Ishikawa (cell line): Measurements from ENCODE around the gene PPP1R18.

Experiments
- CEBPB ChIP-seq: IDR thresholded peaks from 2 replicates; pipeline ENCODE4 v1.6.1; 2012
- CREB1 ChIP-seq: IDR thresholded peaks from 2 replicates; pipeline ENCODE4 v1.6.1; 2012; ENCODE audit warnings: low read depth
- EGR1 ChIP-seq: IDR thresholded peaks from 2 replicates; pipeline ENCODE4 v1.6.1; 2012
- EP300 ChIP-seq: IDR thresholded peaks from 2 replicates; pipeline ENCODE4 v1.6.1; 2012; ENCODE audit warnings: borderline replicate concordance
- FOXM1 ChIP-seq: IDR thresholded peaks from 2 replicates; pipeline ENCODE4 v1.6.1; 2012; ENCODE audit warnings: low read depth, borderline replicate concordance
- MAX ChIP-seq: IDR thresholded peaks from 2 replicates; pipeline ENCODE4 v1.6.1; 2012
- NFIC ChIP-seq: IDR thresholded peaks from 2 replicates; pipeline ENCODE4 v1.6.1; 2012
- RAD21 ChIP-seq: IDR thresholded peaks from 2 replicates; pipeline ENCODE4 v1.6.1; 2012; ENCODE audit warnings: low read depth
- REST ChIP-seq: IDR thresholded peaks from 2 replicates; pipeline ENCODE4 v1.6.1; 2012; ENCODE audit warnings: low read depth, mild to moderate bottlenecking
- TAF1 ChIP-seq: IDR thresholded peaks from 2 replicates; pipeline ENCODE4 v1.6.1; 2012; ENCODE audit warnings: low read depth, mild to moderate bottlenecking
- TCF12 ChIP-seq: IDR thresholded peaks from 2 replicates; pipeline ENCODE4 v1.6.1; 2012; ENCODE audit warnings: low read depth
- TEAD4 ChIP-seq: IDR thresholded peaks from 2 replicates; pipeline ENCODE4 v1.6.1; 2012
- USF1 ChIP-seq: IDR thresholded peaks from 2 replicates; pipeline ENCODE4 v1.6.1; 2012
- YY1 ChIP-seq: IDR thresholded peaks from 2 replicates; pipeline ENCODE4 v1.6.1; 2012; ENCODE audit warnings: low read depth
- ZBTB7A ChIP-seq: IDR thresholded peaks from 2 replicates; pipeline ENCODE4 v1.6.1; 2012; ENCODE audit warnings: low read depth

PPP1R18 gene

GRCh38 chr6:30684386-30685156 is 1.9 kb downstream of the PPP1R18 start:
- TF ChIP-seq MAX, result no peak
- TF ChIP-seq ZBTB7A, result no peak
- TF ChIP-seq EP300, result no peak

DNA sequence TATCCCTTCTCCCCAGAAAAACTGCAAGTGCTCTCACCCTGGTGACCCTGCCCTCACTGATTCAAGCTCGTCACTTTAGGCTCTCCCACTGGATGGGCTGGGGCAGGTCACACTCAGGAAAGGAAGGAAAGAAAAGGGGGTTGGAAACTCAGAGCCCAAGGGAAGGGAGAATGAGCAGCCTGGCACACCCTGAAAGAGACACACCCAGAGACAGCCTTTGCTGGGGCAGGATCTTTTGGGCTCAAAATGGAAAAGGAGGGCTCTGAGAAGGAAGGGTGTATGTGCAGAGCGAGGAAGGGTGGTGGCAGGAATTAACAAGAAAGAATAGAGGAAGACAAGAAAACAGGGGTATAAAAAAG is 2.5 kb downstream of the PPP1R18 start:
- TF ChIP-seq TCF12 (no peak), TAF1 (no peak), USF1 (no peak), MAX (no peak), RAD21 (no peak), CREB1 (no peak), EP300 (no peak), CEBPB (no peak), REST (no peak), ZBTB7A (no peak), EGR1 (no peak), YY1 (no peak)

- TF ChIP-seq EGR1 (no peak), EP300 (no peak), CREB1 (no peak), USF1 (no peak), TCF12 (no peak), REST (no peak), ZBTB7A (no peak), FOXM1 (no peak), NFIC (no peak), MAX (no peak), TAF1 (no peak), TEAD4 (no peak), RAD21 (no peak), YY1 (no peak), CEBPB (no peak)
Measured at GRCh38 chr6:30683183-30683979, 3.1 kb downstream of the PPP1R18 start.

- no peak for TF ChIP-seq EP300
Measured at GRCh38 chr6:30682143-30683117, 4.0 kb downstream of the PPP1R18 start.

GRCh38 chr6:30681766-30682142 is 4.7 kb downstream of the PPP1R18 start:
- no peak for TF ChIP-seq REST
- TF ChIP-seq USF1, result no peak
